ENCODE data around the gene RHOBTB3.
A peak's percentile ranks its signal among the peaks of the same experiment; 100 is the strongest.

Gene RHOBTB3

GRCh38 chr5:95837492-95837891 is 106.4 kb downstream of the RHOBTB3 start:
- no peak for DNase-seq (ENCODE audit: low spot score)
- no peak for FAIRE-seq

- no peak for FAIRE-seq
- no peak for DNase-seq (ENCODE audit: low spot score)
Observed at GRCh38 chr5:95838001-95838520, 106.9 kb downstream of the RHOBTB3 start.

- no peak for FAIRE-seq
- DNase-seq (ENCODE audit: low spot score) = no peak
Observed at GRCh38 chr5:95838556-95838955, 107.4 kb downstream of the RHOBTB3 start.

DNA sequence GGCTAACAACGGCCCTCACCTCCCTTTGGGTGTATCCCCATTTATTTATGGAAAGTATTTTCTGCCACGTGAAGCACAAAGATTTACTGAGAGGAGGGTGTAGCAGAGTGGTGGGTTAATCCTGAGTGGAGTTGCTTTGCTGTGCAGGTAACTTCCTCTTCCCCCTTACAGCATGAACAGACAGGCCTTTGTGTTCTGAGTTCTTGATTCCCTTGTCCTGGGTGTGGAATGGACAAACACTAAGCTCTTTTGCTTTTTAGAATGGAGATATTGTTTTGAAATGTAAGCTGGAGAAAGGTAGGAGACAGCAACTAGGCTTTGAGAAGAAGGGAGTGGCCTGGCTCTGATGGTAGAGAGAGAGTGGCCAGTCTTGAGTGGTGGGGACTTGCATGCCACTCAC is 108.5 kb downstream of the RHOBTB3 start:
- FAIRE-seq (no peak), DNase-seq (ENCODE audit: low spot score) (no peak)

- FAIRE-seq = no peak
- no peak for DNase-seq (ENCODE audit: low spot score)
Observed at GRCh38 chr5:95840956-95841705, 110.0 kb downstream of the RHOBTB3 start.

DNA sequence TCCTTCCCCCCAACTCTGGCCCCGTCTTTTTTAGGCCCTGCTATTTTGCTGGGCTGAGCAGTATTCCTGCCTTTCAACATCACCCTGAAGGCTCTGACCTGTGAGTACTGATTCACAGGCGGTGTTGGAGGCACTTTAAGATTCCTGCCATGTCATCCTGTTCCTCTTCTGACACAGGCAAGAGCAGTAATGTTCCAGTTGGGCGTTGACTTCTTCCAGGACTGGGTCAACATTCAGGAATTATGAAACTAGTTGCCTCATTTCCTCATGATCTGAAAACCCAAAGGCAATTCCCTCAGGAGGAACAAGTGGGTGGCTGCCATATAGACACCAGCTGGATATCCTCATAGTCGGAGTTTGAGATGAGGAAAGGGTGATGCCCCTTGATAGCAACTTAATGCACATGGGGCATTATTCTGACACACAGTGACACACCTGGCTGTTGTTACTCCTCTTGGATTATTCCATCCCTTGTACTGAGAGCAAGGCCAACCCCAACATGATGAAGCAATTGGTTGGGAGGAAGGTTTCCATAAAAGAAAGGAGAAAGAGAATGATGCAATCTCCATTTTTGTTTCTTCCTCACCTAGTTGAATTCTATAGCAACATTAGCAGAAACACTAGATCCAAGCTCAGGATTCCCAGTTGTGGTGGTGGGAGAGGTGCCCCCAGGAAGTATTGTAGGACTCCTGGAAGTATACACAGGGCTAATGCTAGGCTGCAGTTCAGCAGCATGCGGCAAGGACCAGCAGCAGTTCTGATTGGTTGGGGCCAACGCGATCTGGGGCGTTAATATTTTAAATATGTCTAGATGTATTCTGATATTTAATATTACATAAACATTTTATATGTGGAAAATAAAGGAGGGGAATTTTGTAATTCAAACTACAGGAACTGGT is 111.0 kb downstream of the RHOBTB3 start:
- DNase-seq (ENCODE audit: low spot score) (no peak), FAIRE-seq (no peak)

DNA sequence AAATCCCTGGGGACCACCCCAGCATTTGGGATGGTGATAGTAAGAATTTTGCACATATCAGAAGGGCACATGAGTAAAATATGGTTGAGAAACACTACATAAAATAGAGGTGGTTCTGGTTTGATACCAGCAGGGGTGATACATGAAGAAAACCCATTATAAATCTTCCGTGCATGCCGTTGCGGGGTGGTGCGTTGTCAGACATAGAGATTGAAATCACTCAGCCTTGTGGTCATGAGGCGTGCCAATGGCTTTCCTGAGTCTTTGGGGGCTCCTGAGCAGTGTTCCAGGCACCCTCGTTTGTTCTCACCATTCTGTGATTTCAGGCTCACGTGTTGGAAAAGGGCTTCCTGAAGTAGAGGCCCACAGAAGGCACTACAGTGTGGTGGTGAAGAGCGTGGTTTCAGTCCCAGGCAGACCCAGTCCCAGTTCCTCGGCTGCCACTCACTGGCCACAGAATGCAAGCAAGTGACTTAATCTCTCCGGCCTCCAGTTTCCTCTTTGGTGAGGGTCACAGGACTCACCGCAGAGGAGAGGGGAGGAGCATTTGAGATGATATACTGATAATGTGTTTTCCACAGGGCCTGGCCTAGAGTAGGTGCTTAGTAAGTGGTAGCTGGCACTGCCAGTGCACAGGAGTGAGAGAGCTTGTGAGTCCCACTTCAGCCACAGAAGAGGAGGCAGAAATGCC is 111.9 kb downstream of the RHOBTB3 start:
- FAIRE-seq (peak; percentile 23), DNase-seq (ENCODE audit: low spot score) (peak; percentile 84)

GRCh38 chr5:95843733-95844223 is 112.6 kb downstream of the RHOBTB3 start:
- no peak for FAIRE-seq
- no peak for DNase-seq (ENCODE audit: low spot score)

DNA sequence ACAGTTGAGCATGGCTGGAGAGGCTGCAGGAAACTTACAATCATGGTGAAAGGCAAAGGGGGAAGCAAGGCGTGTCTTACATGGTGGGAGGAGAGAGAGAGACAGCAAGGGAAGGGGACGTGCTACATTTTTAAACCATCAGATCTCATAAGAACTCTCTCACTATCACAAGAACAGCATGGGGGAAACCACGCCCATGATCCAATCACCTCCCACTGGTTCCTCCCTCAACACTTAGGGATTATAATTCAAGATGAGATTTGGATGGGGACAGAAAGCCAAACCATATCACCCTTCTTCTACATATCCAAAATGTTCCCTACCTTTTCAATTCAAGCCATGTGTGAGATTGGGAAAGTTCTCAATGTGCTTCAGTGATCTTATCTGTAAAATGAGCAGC is 114.3 kb downstream of the RHOBTB3 start:
- DNase-seq (ENCODE audit: low spot score) (no peak), FAIRE-seq (no peak)

All from RCC 7860 (cell line).